NCI-H1694 treated with DMSO at 0.1 percent for 48 hours (cell line): ENCODE measurements around the gene LCLAT1.
"Not testable (repeated sequence)": the region's sequence is repeated elsewhere in the genome, so short reads cannot be mapped to it uniquely, and the experiment has no call there.

Source experiments
- DNase-seq: peaks from one replicate; lab custom pipeline; 2025; lab: John Stamatoyannopoulos, UW

LCLAT1 gene

DNA sequence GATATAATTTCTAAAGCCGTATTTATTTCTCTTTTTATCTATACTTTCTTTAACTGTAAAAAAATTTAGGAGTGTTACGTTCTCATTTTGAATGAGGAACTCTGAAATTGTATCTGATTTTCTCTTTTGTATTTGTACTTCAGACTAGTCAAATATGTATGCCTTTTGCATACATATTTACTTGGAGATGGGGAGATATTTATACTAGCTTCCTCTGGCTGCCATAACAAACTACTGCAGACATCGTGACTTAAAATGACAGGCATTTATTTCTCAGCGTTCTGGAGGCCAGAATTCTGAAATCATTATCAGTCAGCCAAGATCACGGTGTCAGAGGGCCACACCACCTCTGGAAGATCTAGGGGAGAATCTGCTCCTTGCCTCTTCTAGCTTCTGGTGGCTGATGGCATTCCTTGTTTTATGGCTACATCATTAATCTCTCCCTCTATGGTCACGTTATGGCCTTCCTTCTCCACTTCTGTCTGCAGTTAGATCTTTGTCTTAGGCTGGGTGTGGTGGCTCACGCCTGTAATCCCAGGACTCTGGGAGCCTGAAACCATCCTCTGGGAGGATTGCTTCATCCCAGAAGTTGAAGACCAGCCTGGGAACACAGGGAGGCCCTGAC lies 8.2 kb downstream of the LCLAT1 start:
- DNase-seq = no peak

DNA sequence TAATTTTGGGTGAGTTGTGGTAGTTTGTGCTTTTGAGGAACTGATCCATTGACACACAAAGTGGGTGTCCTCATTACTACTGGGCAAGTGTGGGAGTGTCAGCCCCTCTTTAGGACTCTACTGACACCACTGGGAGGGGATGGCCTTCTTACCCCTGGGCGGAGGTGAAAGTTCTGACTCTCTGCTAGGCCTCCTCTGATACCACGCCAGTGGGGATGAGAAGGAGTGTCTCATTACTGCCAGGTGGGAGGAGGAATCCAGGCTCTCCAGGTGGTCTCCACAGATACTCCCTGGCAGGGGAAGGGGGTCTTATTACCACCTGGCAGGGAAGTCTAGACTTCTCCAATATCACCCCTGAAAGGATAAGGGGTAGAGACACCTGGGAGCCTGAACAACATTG lies 9.1 kb downstream of the LCLAT1 start:
- DNase-seq = no peak

DNA sequence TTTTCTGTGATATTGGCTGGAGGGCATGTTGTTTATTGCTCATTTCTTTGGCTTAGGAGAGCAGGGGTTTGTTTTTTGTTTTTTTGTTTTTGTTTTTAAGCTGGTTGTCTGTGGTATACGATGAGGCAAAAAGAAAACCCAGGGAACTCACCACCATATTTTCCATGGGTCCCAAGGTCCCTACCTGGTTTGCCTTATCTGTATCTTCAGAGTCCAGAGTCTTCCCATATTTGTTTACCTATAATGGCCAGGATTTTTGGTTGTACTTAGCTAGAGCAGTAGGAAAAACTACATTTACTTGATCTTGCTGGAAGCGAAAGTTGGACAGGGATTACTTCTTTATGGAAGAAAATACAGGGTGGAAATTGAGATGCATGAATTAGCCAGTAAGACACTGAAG lies 9.5 kb downstream of the LCLAT1 start:
- no peak for DNase-seq

GRCh38 chr2:30457296-30457695 lies 10.2 kb downstream of the LCLAT1 start:
- DNase-seq = no peak

GRCh38 chr2:30459140-30459539 lies 12.1 kb downstream of the LCLAT1 start:
- no peak for DNase-seq

- no peak for DNase-seq
Measured at GRCh38 chr2:30462131-30462857, 15.2 kb downstream of the LCLAT1 start.

DNA sequence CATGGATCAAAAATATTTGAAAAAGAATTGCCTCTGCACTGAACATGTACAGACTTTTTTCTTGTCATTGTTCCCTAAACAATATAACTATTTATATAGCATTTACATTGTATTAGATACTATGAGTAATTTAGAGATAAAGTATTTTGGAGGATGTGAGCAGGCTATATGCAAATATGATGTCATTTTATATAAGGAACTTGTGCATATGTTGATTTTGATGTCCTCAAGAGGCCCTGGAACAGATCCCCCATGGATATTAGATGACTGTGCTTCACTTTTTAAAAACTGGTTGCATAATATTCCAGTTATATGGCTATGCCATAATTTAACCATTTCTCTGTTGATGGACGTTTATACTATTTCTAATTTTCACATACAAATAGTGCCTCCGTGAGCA lies 16.5 kb downstream of the LCLAT1 start:
- no peak for DNase-seq

GRCh38 chr2:30464544-30465170 lies 17.6 kb downstream of the LCLAT1 start:
- no peak for DNase-seq

DNA sequence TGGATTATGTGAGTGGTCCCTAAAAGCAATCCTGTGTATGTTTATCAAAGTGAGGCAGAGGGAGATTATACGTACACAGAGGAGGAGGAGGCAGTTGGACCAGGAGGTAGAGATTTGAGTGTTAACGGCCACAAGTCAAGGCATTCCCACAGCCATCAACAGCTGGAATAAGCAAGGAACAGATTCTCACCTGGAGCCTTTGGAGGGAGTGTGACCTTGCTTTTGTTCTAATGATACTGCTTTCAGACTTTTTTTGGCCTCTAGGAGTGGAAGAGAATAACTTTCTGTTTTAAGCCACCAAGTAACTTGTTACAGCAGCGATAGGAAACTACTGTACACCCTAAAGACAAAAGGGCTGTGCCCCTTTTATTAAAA lies 18.1 kb downstream of the LCLAT1 start:
- no peak for DNase-seq

GRCh38 chr2:30466216-30466615 lies 19.2 kb downstream of the LCLAT1 start:
- no peak for DNase-seq

GRCh38 chr2:30467062-30467826 lies 20.2 kb downstream of the LCLAT1 start:
- DNase-seq = not testable (repeated sequence)

- no peak for DNase-seq
Measured at GRCh38 chr2:30470426-30470825, 23.4 kb downstream of the LCLAT1 start.

- DNase-seq = no peak
Measured at GRCh38 chr2:30472326-30472725, 25.3 kb downstream of the LCLAT1 start.

DNA sequence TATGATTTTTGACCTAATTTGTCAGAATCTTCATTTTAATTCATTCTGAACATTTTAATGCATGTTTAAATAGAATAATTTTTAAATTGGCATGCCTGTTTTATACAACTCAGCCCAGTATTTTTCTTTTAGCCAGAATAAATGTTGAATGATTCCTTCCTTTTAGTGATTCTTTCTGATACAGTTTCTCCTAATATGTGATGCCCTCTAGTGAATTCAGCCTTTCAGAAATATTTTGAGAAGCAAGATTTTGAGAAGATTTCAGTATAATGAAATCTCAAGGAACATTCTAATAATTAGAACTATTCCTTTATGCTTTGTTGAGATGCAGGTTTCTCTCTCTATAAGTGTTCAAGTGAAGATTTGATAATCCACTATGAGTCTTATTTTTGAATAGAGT lies 28.5 kb downstream of the LCLAT1 start:
- DNase-seq = no peak

DNA sequence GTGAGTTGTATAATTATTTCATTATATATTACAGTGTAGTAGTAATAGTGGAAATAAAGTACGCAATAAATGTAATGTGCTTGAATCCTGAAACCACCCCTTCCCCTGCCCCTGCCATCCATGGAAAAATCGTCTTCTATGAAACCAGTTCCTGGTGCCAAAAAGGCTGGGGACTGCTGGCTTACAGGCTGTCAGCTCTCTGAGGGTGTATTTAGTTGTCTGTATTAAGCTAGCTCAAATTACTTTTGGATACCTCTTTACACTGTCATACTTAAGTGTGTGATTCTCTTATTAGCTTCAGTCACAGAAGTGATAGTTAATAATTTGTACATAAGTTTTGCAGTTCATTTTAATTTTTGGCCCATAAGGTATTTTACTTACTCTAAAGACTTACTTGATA lies 29.6 kb downstream of the LCLAT1 start:
- no peak for DNase-seq

DNA sequence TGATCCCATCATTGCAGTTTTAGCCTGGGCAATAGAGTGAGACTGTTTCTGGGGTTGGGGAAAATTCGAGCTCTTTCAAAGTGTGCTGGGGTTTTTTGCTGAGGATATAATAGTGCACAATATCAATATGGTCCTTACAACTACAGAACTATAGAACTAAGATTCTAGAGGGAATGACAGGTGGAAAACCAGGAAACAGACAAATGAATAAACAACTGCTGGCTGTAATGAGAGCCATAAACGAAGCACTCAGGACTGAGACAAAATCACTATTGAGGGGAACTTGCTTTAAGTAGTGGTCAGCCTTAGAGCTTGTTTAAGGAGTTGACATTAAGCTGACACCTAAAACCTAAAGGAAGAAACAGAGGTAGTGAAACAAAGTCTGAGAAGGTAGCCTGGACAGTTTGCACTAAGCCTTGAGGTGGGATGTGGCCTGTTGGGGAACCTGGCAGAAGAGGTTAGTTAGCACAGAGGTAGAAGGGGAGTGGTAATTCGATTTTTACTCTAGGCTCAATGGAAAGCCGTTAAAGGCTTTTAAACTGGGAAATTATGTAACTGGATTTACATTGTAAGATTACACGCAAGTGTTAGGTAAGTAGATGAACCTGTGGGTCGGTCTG lies 33.8 kb downstream of the LCLAT1 start:
- DNase-seq = no peak

DNA sequence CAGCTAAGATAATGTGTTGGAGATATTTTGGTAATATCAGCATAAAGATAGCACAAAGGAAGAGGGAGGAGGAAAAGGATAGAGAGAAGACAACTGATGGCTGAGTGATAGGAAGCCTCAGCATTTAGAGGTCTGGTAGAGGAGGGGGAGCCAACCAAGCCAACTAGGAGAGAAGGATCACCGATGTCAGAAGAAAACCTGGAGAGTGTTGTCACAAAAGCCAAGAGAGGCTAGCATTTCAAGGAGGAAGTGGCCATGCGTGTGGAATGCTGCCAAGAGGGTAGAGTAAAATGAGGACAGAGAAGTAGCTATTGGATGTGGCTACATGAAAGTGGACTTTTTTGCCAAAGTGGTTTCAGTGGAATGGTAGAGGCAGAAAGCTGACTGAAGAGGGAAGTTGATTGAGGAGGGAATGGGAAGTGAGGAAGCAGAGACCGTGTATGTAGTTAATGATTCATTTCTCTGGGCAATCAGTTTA lies 34.3 kb downstream of the LCLAT1 start:
- no peak for DNase-seq

GRCh38 chr2:30482011-30482410 lies 35.0 kb downstream of the LCLAT1 start:
- no peak for DNase-seq

GRCh38 chr2:30484145-30484544 lies 37.1 kb downstream of the LCLAT1 start:
- DNase-seq = no peak

DNA sequence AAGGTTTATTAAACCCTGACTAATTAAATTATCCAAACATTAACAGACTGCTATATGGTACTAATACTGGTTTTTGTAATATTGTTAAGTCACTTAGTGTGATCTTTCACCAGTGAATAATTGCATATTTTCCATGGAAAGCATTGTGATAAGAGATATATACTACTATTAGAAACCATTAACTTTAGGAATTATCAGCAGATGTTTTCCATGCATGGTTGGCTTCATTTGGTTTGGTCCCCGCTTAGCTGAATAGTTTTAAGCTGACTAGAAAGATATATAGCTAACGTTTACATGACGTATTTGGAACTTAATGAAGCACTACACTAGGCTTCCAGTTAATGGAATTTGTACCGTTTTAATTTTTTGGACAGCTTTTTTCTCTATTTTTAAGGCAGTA lies 37.9 kb downstream of the LCLAT1 start:
- no peak for DNase-seq

DNA sequence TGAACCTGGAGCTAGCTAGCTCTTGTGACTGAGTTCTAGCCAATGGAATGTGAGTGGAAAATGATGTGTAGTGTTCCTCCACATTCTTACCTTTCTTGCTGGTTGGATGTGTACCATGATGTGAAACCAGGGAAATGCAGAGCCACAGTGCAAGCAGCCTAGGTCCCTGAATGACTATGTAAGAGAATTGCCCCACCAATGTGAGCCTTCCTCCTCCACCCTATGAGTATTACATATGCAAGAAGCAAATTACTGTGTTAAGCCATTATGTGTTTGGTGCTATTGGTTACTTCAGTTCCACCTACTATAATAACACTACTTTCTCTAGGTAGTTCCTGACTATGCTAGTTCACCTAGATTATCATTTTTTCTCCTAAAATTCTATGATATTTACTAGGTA lies 39.6 kb downstream of the LCLAT1 start:
- no peak for DNase-seq

- no peak for DNase-seq
Measured at GRCh38 chr2:30487603-30488002, 40.6 kb downstream of the LCLAT1 start.
